ENCODE data around the gene TMA7. TPM values are rescaled to one million over a fixed set of nuclear protein-coding genes. Genes with fewer than 3 reads are reported as not detected.

Gene TMA7
- total and polyA plus RNA-seq, 2 of the 13 experiments (the other 11 are each of a cell fraction or from before 2014, with no cell fraction given) = 100 to 486 TPM

- TF ChIP-seq LRRFIP1 (CRISPR knock-in tag; conservative IDR thresholded peaks at IDR 0.05) (no peak), MLX (CRISPR knock-in tag; IDR thresholded peaks at IDR 0.05) (no peak), ZNF335 (CRISPR knock-in tag; IDR thresholded peaks at IDR 0.05) (no peak; the same call in 1 of the 2 replicates), THYN1 (CRISPR knock-in tag; IDR thresholded peaks at IDR 0.05; ENCODE audit: borderline replicate concordance, low read depth) (no peak), ZNF225 (CRISPR knock-in tag; IDR thresholded peaks at IDR 0.05) (no peak), ZNF160 (CRISPR knock-in tag; IDR thresholded peaks at IDR 0.05) (no peak), SMAD3 (CRISPR knock-in tag; IDR thresholded peaks at IDR 0.05) (no peak), HCFC1 (IDR thresholded peaks at IDR 0.05; ENCODE audit: low read depth, low read length) (no peak), FOSL1 (CRISPR knock-in tag; IDR thresholded peaks at IDR 0.05; ENCODE audit: borderline replicate concordance) (no peak), RFXAP (CRISPR knock-in tag; IDR thresholded peaks at IDR 0.05; ENCODE audit: borderline replicate concordance) (0 out of 2 replicates have a peak, but pooled peaks have one; percentile 4), SYNCRIP (IDR thresholded peaks at IDR 0.05; ENCODE audit: insufficient read depth, low read depth, low read length) (no peak), SALL1 (CRISPR knock-in tag; IDR thresholded peaks at IDR 0.05) (peak; percentile 53), CERS6 (CRISPR knock-in tag; IDR thresholded peaks at IDR 0.05) (no peak), PHF21A (CRISPR knock-in tag; IDR thresholded peaks at IDR 0.05) (peak; percentile 73), ZNF644 (CRISPR knock-in tag; IDR thresholded peaks at IDR 0.05; ENCODE audit: low read depth) (no peak), CCAR2 (optimal IDR thresholded peaks at IDR 0.05; ENCODE audit: low read depth, low read length) (no peak), ZNF274 (CRISPR knock-in tag; IDR thresholded peaks at IDR 0.05) (no peak), HNF1A (IDR thresholded peaks at IDR 0.05; ENCODE audit: low read depth) (peak; percentile 86), HNF1A (CRISPR knock-in tag; IDR thresholded peaks at IDR 0.05; ENCODE audit: borderline replicate concordance) (peak; percentile 92), SNAPC5 (CRISPR knock-in tag; IDR thresholded peaks at IDR 0.05; ENCODE audit: borderline replicate concordance) (no peak), MAF1 (CRISPR knock-in tag; IDR thresholded peaks at IDR 0.05; ENCODE audit: borderline replicate concordance) (no peak), RBM22 (optimal IDR thresholded peaks at IDR 0.05; ENCODE audit: low read length) (peak; percentile 23), ZNF205 (CRISPR knock-in tag; IDR thresholded peaks at IDR 0.05) (no peak)
Measured at GRCh38 chr3:48428572-48429316, 11.3 kb upstream of the TMA7 start (continued).
